Trophoblast cell (in vitro differentiated cells and primary cell): Measurements from ENCODE around the gene LYRM2.
A peak's percentile ranks its signal among the peaks of the same experiment; 100 is the strongest.

Experiments
- DNase-seq, 2 donors: peaks; one replicate each; pipeline ENCODE4 v3.0.0-alpha.2; 2016
- H2AFZ ChIP-seq: 2 replicates; pipeline ENCODE4 v1.6.1; 2013; ENCODE audit warnings: low read length, moderate library complexity, mild to moderate bottlenecking; ENCODE audit not compliant: insufficient read depth, poor library complexity
- H2AK5ac ChIP-seq: 2 replicates; pipeline ENCODE4 v1.6.1; 2013; ENCODE audit warnings: mild to moderate bottlenecking, low read length
- H2BK120ac ChIP-seq: 2 replicates; pipeline ENCODE4 v1.6.1; 2013; ENCODE audit warnings: low read length, mild to moderate bottlenecking, moderate library complexity; ENCODE audit not compliant: insufficient read depth, poor library complexity
- H2BK12ac ChIP-seq: 2 replicates; pipeline ENCODE4 v1.6.1; 2013; ENCODE audit warnings: mild to moderate bottlenecking, low read length, moderate library complexity
- H2BK5ac ChIP-seq: 2 replicates; pipeline ENCODE4 v1.6.1; 2013; ENCODE audit warnings: low read length, low read depth, moderate library complexity, mild to moderate bottlenecking; ENCODE audit not compliant: poor library complexity
- H3K14ac ChIP-seq: 2 replicates; pipeline ENCODE4 v1.6.1; 2013; ENCODE audit warnings: mild to moderate bottlenecking, low read length
- H3K18ac ChIP-seq: 2 replicates; pipeline ENCODE4 v1.6.1; 2013; ENCODE audit warnings: mild to moderate bottlenecking, low read length
- H3K23ac ChIP-seq: 2 replicates; pipeline ENCODE4 v1.6.1; 2013; ENCODE audit warnings: low read length
- H3K27ac ChIP-seq: 2 replicates; pipeline ENCODE4 v1.5.1; 2013; ENCODE audit warnings: low read depth, mild to moderate bottlenecking, inconsistent platforms, low read length, moderate library complexity
- H3K27me3 ChIP-seq: 2 replicates; pipeline ENCODE4 v1.6.1; 2013; ENCODE audit warnings: inconsistent platforms, mild to moderate bottlenecking, low read length, moderate library complexity; ENCODE audit not compliant: insufficient read depth
- H3K36me3 ChIP-seq, 2 experiments: 1 replicate in 1 of 2; 2 replicates in 1 of 2; pipeline ENCODE4 v1.6.1; 2013; ENCODE audit warnings: low read length in 2 of 2, mild to moderate bottlenecking in 2 of 2, moderate library complexity in 1 of 2; ENCODE audit not compliant: insufficient read depth in 2 of 2, control insufficient read depth in 1 of 2
- H3K4ac ChIP-seq: 2 replicates; pipeline ENCODE4 v1.6.1; 2013; ENCODE audit warnings: low read depth, mild to moderate bottlenecking, low read length, moderate library complexity
- H3K4me1 ChIP-seq, 2 experiments: 1 replicate in 1 of 2; 2 replicates in 1 of 2; pipeline ENCODE4 v1.6.1; 2013; ENCODE audit warnings: low read length in 2 of 2, mild to moderate bottlenecking in 2 of 2, moderate library complexity in 1 of 2; ENCODE audit not compliant: insufficient read depth in 2 of 2, control insufficient read depth in 1 of 2
- H3K4me2 ChIP-seq: 2 replicates; pipeline ENCODE4 v1.6.1; 2013; ENCODE audit warnings: inconsistent platforms, mild to moderate bottlenecking, low read length, moderate library complexity
- H3K4me3 ChIP-seq: 2 replicates; pipeline ENCODE4 v1.5.1; 2013; ENCODE audit warnings: mild to moderate bottlenecking, low read depth, low read length, inconsistent platforms
- H3K79me1 ChIP-seq: one replicate; pipeline ENCODE4 v1.6.1; 2013; ENCODE audit warnings: low read length
- H3K79me2 ChIP-seq: 2 replicates; pipeline ENCODE4 v1.6.1; 2013; ENCODE audit warnings: low read length, mild to moderate bottlenecking; ENCODE audit not compliant: control insufficient read depth, insufficient read depth, poor library complexity
- H3K9ac ChIP-seq: 2 replicates; pipeline ENCODE4 v1.6.1; 2013; ENCODE audit warnings: mild to moderate bottlenecking, low read length
- H3K9me3 ChIP-seq: 2 replicates; pipeline ENCODE4 v1.6.1; 2013; ENCODE audit warnings: low read depth, mild to moderate bottlenecking, control low read depth, inconsistent platforms, low read length; ENCODE audit not compliant: insufficient read depth
- H4K12ac ChIP-seq: 2 replicates; pipeline ENCODE4 v1.6.1; 2013; ENCODE audit warnings: low read depth, mild to moderate bottlenecking, low read length, moderate library complexity
- H4K8ac ChIP-seq: 2 replicates; pipeline ENCODE4 v1.6.1; 2013; ENCODE audit warnings: low read depth, mild to moderate bottlenecking, low read length, moderate library complexity
- H4K91ac ChIP-seq: one replicate; pipeline ENCODE4 v1.6.1; 2013; ENCODE audit warnings: low read depth, mild to moderate bottlenecking, low read length, moderate library complexity
- whole genome bisulfite sequencing: extraction: QIAGEN DNeasy Blood & Tissue Kit; methylation state at CpG from one replicate; pipeline ENCODE4 v1.1.7; 2013; ENCODE audit warnings: missing lambda C conversion rate; ENCODE audit not compliant: insufficient read length, insufficient coverage; ENCODE audit errors: extremely low coverage; 5-methylcytosine and 5-hydroxymethylcytosine counted together

LYRM2 gene

DNA sequence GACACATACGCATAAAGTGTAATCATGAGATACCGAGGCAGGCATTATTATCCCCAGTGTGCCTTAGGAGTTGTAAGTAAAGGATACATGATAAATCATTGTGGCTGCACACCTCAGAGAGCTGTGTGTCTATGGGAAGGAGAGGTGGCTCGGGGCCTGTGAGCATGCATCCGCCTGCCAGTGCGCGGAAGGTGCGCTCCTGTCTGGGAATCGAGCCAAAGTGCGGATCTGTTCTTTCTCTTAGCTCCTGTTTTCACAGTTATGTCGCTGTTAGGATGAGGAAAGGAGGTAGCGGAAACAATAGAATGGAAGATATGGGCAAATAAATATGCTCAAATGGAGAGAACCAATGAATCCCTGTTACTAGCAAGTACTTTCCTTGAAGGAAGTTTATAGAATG, 107.6 kb downstream of the LYRM2 start:
- no peaks in the 10 kb centered on the region for H3K79me1 ChIP-seq
- H3K9ac ChIP-seq: no peak overlapping the region
- H4K91ac ChIP-seq: no peak overlapping the region
- H3K18ac ChIP-seq: no peak overlapping the region
- no peak overlapping the region for H2BK120ac ChIP-seq
- no peaks in the 10 kb centered on the region for H3K36me3 ChIP-seq
- no peak overlapping the region for H2BK5ac ChIP-seq
- no peak overlapping the region for H2AK5ac ChIP-seq
- H3K4ac ChIP-seq: no peak overlapping the region
- H4K12ac ChIP-seq: no peak overlapping the region
- no peak overlapping the region for H2AFZ ChIP-seq
- peaks cover 4 to 8% of the 10 kb centered on the region in 2 experiments for H3K4me1 ChIP-seq
- H2BK12ac ChIP-seq: no peak overlapping the region
- no peak overlapping the region for H3K4me2 ChIP-seq
- no peak for DNase-seq
- H3K79me2 ChIP-seq: no peaks in the 10 kb centered on the region
- H4K8ac ChIP-seq: no peak overlapping the region
- H3K14ac ChIP-seq: no peak overlapping the region
- no peaks in the 10 kb centered on the region for H3K9me3 ChIP-seq
- no CpG with 5 or more reads among the region's 11 CpGs for WGBS
- no peak overlapping the region for H3K27ac ChIP-seq
- no peaks in the 10 kb centered on the region for H3K27me3 ChIP-seq
- no peak overlapping the region for H3K23ac ChIP-seq
- H3K4me3 ChIP-seq: no peak overlapping the region

GRCh38 chr6:89528866-89529265, 109.7 kb downstream of the LYRM2 start:
- peak; percentile 37 to 53 for DNase-seq
- Histone ChIP-seq H3K4ac (no peak overlapping the region), H4K8ac (no peak overlapping the region), H3K79me2 (no peaks in the 10 kb centered on the region), H3K4me3 (no peak overlapping the region), H3K4me1 (peaks cover 10 to 14% of the 10 kb centered on the region in 2 experiments), H3K27ac (no peak overlapping the region), H3K18ac (no peak overlapping the region), H2AFZ (no peak overlapping the region), H3K23ac (no peak overlapping the region), H4K91ac (no peak overlapping the region), H2BK120ac (no peak overlapping the region), H3K9ac (no peak overlapping the region), H4K12ac (no peak overlapping the region), H3K36me3 (no peaks in the 10 kb centered on the region), H3K27me3 (no peaks in the 10 kb centered on the region), H2AK5ac (no peak overlapping the region), H3K79me1 (no peaks in the 10 kb centered on the region), H3K14ac (no peak overlapping the region), H2BK5ac (no peak overlapping the region), H2BK12ac (no peak overlapping the region), H3K4me2 (no peak overlapping the region), H3K9me3 (no peaks in the 10 kb centered on the region)

DNA sequence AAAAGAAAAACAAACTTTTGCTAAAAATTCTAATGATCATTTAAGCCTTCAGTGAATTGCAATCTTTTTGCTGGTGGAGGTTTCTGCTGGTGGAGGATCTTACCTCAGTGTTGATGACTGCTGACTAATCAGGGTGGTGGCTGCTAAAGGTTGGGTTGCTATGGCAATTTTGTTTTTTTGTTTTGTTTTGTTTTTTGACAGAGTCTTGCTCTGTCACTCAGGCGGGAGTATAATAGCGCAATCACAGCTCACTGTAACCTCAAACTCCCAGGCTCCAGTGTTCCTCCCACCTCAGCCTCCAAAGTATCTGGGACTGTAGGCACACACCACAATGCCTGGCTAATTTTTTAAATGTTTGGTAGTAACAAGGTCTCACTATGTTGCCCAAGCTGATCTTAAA, 110.9 kb downstream of the LYRM2 start:
- H2BK5ac ChIP-seq: no peak overlapping the region
- H4K12ac ChIP-seq: no peak overlapping the region
- no peak overlapping the region for H2BK120ac ChIP-seq
- H2AFZ ChIP-seq: no peak overlapping the region
- H2BK12ac ChIP-seq: no peak overlapping the region
- no peaks in the 10 kb centered on the region for H3K9me3 ChIP-seq
- no peak overlapping the region for H2AK5ac ChIP-seq
- no peak overlapping the region for H3K18ac ChIP-seq
- H3K9ac ChIP-seq: no peak overlapping the region
- no CpG with 5 or more reads among the region's 2 CpGs for WGBS
- no peaks in the 10 kb centered on the region for H3K79me2 ChIP-seq
- no peak overlapping the region for H3K27ac ChIP-seq
- no peak overlapping the region for H4K8ac ChIP-seq
- no peak overlapping the region for H3K4ac ChIP-seq
- no peak overlapping the region for H3K23ac ChIP-seq
- H3K4me1 ChIP-seq: peaks cover 15 to 18% of the 10 kb centered on the region in 2 experiments
- no peak overlapping the region for H3K14ac ChIP-seq
- H3K79me1 ChIP-seq: no peaks in the 10 kb centered on the region
- peak; percentile 87 to 99 for DNase-seq
- H3K27me3 ChIP-seq: no peaks in the 10 kb centered on the region
- H3K4me3 ChIP-seq: no peak overlapping the region
- no peaks in the 10 kb centered on the region for H3K36me3 ChIP-seq
- H4K91ac ChIP-seq: no peak overlapping the region
- no peak overlapping the region for H3K4me2 ChIP-seq

GRCh38 chr6:89526563-89526869, 112.0 kb downstream of the LYRM2 start:
- Histone ChIP-seq H3K4ac (no peak overlapping the region), H3K9me3 (no peaks in the 10 kb centered on the region), H2AK5ac (no peak overlapping the region), H3K18ac (no peak overlapping the region), H2BK12ac (no peak overlapping the region), H2AFZ (no peak overlapping the region), H4K8ac (no peak overlapping the region), H2BK5ac (no peak overlapping the region), H3K4me3 (no peak overlapping the region), H3K14ac (peak overlapping the region; percentile 22), H4K91ac (no peak overlapping the region), H3K23ac (no peak overlapping the region), H3K9ac (no peak overlapping the region), H3K27ac (no peak overlapping the region), H3K36me3 (no peaks in the 10 kb centered on the region), H3K79me1 (no peaks in the 10 kb centered on the region), H2BK120ac (peak overlapping the region; percentile 46), H3K27me3 (no peaks in the 10 kb centered on the region), H3K79me2 (no peaks in the 10 kb centered on the region), H4K12ac (no peak overlapping the region), H3K4me1 (peaks cover 15 to 19% of the 10 kb centered on the region in 2 experiments), H3K4me2 (no peak overlapping the region)
- WGBS: no CpG with 5 or more reads among the region's 2 CpGs
- no peak for DNase-seq
